Measurements from ENCODE around the gene NFIC. TPM values are rescaled to one million over a fixed set of nuclear protein-coding genes. Genes with fewer than 3 reads are reported as not detected.

The NFIC gene
- total RNA-seq (2022) (83.4 and 85.5 TPM in 2 replicates), Bru-seq, nascent RNA (percentile 56 among the genes with signal in this experiment), BruChase-seq, experiment 1, labeled RNA remaining after a 6-hour chase (percentile 75 among the genes with signal in this experiment), BruChase-seq, experiment 2, labeled RNA remaining after a 2-hour chase (percentile 63 among the genes with signal in this experiment)
- long read RNA-seq, partial matches to known transcripts, result 1 of 24 reads
- long read RNA-seq, other reads (novel, unspliced or antisense), result 21 of 24 reads

GRCh38 chr19:3365836-3366752 is at the start of gene NFIC:
Gene NFIC, plus strand, starts transcription at chr19:3366583. Its CDS starts 54 bp downstream, at chr19:3366637.
- CTCF ChIA-PET, result interaction anchor here (1.3 to 1.4 kb wide), 2 partner anchors 54 to 64 kb away, joined by 4 read pairs; no protein-coding TSS in a partner anchor
- H3K4me1 Mint-ChIP-seq (ENCODE audit: insufficient read depth, unreplicated experiment), result peaks cover 62% of the 10 kb centered on the region

GRCh38 chr19:3316659-3317207 is 49.6 kb upstream of the NFIC start:
- intact Hi-C loops (cut with micrococcal nuclease), result no loop called here
- no TSS peak for BruUV-seq (replicated peaks)
- no peak for TF ChIP-seq CTCF (IDR thresholded peaks at IDR 0.05; ENCODE audit: unreplicated experiment)
- Mint-ChIP-seq H3K27me3 (ENCODE audit: insufficient read depth, unreplicated experiment) (peaks cover 45% of the 10 kb centered on the region), H3K36me3 (ENCODE audit: insufficient read depth, unreplicated experiment) (no peaks in the 10 kb centered on the region), H3K9me3 (ENCODE audit: unreplicated experiment) (no peaks in the 10 kb centered on the region), H3K4me3 (ENCODE audit: unreplicated experiment) (no peak overlapping the region), H3K4me1 (ENCODE audit: insufficient read depth, unreplicated experiment) (peaks cover 5% of the 10 kb centered on the region), H3K27ac (ENCODE audit: low read depth, unreplicated experiment) (no peak overlapping the region)
- ChIA-PET POLR2A (interaction anchor here (0.9 kb wide), 1 partner anchor 13 kb away, joined by 3 read pairs; no protein-coding TSS in a partner anchor), CTCF (interaction anchor here (0.6 to 1.7 kb wide), 6 partner anchors 11 to 510 kb away, joined by 3 to 9 read pairs (median 3); no protein-coding TSS in a partner anchor)
- no peak for DNase-seq (ENCODE audit: unreplicated experiment)

More at GRCh38 chr19:3365836-3366752, at the start of gene NFIC:
- intact Hi-C loops (cut with micrococcal nuclease), result no loop called here
- peak; percentile 90 for DNase-seq (ENCODE audit: unreplicated experiment)
- Mint-ChIP-seq H3K4me3 (ENCODE audit: unreplicated experiment) (peak within 1 kb of the TSS; percentile 81), H3K27ac (ENCODE audit: low read depth, unreplicated experiment) (no peak within 1 kb of the TSS), H3K27me3 (ENCODE audit: insufficient read depth, unreplicated experiment) (no peaks in the 10 kb centered on the region), H3K36me3 (ENCODE audit: insufficient read depth, unreplicated experiment) (peaks cover 5% of the 10 kb centered on the region), H3K9me3 (ENCODE audit: unreplicated experiment) (no peaks in the 10 kb centered on the region)
- POLR2A ChIA-PET, result interaction anchor here (0.6 to 2.4 kb wide), 6 partner anchors 14 to 77 kb away, joined by 3 to 13 read pairs (median 6); no protein-coding TSS in a partner anchor
- no peak for TF ChIP-seq CTCF (IDR thresholded peaks at IDR 0.05; ENCODE audit: unreplicated experiment)
- BruUV-seq (replicated peaks), result no TSS peak

GRCh38 chr19:3319643-3320353 is 46.6 kb upstream of the NFIC start:
- DNase-seq (ENCODE audit: unreplicated experiment), result no peak
- Mint-ChIP-seq H3K9me3 (ENCODE audit: unreplicated experiment) (no peaks in the 10 kb centered on the region), H3K4me1 (ENCODE audit: insufficient read depth, unreplicated experiment) (no peaks in the 10 kb centered on the region), H3K27me3 (ENCODE audit: insufficient read depth, unreplicated experiment) (peaks cover 42% of the 10 kb centered on the region), H3K27ac (ENCODE audit: low read depth, unreplicated experiment) (no peak overlapping the region), H3K36me3 (ENCODE audit: insufficient read depth, unreplicated experiment) (no peaks in the 10 kb centered on the region), H3K4me3 (ENCODE audit: unreplicated experiment) (no peak overlapping the region)
- ChIA-PET CTCF (no interaction called here), POLR2A (no interaction called here)
- intact Hi-C loops (cut with micrococcal nuclease), result no loop called here
- BruUV-seq (replicated peaks), result no TSS peak
- no peak for TF ChIP-seq CTCF (IDR thresholded peaks at IDR 0.05; ENCODE audit: unreplicated experiment)

Data from MCF 10A (cell line).